ENCODE results near the gene PCNX4.

PCNX4 gene

DNA sequence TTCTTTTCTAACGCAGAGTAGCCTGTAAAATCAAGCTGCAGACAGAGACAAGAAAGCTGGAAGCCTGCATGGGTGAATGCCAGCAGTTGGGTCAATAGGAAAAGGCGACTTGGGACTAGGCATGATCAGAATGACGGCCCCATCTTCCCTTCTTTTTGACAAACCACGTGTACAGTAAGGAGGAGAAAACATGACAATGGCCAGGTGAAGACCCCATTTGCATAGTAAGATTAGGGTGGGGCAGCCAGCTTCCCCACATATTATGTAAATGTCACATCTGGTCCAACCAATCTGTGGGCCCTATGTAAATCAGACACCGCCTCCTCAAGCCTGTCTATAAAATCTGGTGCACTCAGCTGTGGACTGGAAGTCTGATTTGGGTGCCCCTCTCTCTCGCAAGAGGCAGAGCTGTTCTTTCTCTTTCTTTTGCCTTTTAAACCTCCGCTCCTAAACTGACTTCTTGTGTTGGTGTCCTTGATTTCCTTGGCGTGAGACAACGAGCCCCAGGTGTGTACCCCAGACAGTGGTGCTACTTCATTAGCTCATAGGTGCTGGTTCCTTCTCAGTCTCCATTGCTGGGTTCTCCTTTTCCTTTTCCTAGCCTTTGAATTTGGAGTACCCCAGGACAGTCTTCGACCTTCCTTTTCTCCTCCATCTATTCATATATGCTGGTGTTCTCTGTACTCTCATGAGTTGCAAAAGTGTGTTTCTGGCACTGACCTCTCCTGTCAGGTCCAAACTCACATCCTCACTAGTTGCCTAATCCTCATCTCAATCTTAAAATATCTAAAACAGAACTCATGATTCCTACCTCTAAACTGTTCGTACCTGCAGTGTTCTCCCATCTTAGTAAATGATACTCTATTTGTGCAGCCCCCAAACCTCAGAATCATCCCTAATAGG is 82.9 kb downstream of the PCNX4 start:
- TF ChIP-seq, protein P1, sequence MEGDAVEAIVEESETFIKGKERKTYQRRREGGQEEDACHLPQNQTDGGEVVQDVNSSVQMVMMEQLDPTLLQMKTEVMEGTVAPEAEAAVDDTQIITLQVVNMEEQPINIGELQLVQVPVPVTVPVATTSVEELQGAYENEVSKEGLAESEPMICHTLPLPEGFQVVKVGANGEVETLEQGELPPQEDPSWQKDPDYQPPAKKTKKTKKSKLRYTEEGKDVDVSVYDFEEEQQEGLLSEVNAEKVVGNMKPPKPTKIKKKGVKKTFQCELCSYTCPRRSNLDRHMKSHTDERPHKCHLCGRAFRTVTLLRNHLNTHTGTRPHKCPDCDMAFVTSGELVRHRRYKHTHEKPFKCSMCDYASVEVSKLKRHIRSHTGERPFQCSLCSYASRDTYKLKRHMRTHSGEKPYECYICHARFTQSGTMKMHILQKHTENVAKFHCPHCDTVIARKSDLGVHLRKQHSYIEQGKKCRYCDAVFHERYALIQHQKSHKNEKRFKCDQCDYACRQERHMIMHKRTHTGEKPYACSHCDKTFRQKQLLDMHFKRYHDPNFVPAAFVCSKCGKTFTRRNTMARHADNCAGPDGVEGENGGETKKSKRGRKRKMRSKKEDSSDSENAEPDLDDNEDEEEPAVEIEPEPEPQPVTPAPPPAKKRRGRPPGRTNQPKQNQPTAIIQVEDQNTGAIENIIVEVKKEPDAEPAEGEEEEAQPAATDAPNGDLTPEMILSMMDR (IDR thresholded peaks at IDR 0.05; ENCODE audit: borderline replicate concordance, control extremely low read depth, extremely low read depth, insufficient read depth, missing control alignments) = no peak
- in situ Hi-C loops (cut with MboI; ENCODE audit: low sequenced_read_pairs, unreplicated experiment) = loop anchor here (25.0 kb wide), 1 partner anchor 537 kb away; no protein-coding TSS in a partner anchor
- DNase-seq (ENCODE audit: low spot score) = no peak

DNA sequence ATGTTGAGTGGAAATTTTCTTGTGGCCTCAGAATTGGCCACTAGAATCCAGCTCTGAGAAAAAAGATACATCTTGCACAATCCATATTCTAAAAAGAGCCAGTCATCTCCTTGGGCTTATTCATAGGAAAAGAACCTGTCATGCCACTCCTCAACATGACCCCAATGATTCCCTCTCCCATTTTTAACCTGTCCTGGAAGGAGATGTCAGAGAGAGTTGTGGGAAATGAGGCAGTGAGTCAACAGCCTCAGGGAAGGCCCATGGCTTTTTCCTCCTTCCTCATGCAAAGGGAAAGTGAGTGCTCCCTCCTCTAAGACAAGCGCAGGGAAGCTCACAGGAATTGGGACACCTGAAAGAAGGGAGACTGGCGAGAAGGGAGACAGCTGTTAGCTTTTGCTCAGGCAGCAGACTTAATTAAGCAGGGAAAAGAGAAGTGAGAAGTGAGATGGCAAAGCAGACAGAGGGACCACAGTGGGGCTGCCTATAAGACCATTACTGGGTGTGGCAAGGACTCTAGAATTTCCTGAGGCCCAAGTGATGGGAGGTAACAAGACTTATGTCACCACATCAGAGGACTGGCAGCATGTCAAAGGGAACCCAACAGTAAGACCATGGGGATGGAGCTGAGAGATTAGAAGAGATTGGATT is 83.7 kb downstream of the PCNX4 start:
- TF ChIP-seq, protein P1 (IDR thresholded peaks at IDR 0.05; ENCODE audit: borderline replicate concordance, control extremely low read depth, extremely low read depth, insufficient read depth, missing control alignments) = no peak
- no peak for DNase-seq (ENCODE audit: low spot score)
- in situ Hi-C loops (cut with MboI; ENCODE audit: low sequenced_read_pairs, unreplicated experiment) = loop anchor here (25.0 kb wide), 1 partner anchor 538 kb away; no protein-coding TSS in a partner anchor

DNA sequence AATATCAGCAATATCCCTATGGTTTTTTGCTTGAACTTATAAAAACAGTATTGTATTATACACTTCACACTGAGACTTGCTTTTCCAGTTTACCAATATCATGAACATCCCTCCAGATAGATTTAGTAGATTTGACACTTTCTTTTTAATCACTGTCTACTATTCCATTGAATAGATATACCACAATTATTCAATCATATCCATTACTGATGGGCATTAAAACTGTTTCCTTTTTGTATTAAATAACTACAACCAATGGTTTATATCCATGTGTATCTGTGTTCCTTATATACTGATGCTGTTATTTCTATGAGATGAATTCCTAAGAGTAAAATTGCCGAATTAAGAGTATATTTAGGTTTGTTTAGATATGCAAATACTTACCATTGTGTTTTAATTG is 86.4 kb downstream of the PCNX4 start:
- in situ Hi-C loops (cut with MboI; ENCODE audit: low sequenced_read_pairs, unreplicated experiment) = loop anchor here (25.0 kb wide), 1 partner anchor 541 kb away; no protein-coding TSS in a partner anchor

DNA sequence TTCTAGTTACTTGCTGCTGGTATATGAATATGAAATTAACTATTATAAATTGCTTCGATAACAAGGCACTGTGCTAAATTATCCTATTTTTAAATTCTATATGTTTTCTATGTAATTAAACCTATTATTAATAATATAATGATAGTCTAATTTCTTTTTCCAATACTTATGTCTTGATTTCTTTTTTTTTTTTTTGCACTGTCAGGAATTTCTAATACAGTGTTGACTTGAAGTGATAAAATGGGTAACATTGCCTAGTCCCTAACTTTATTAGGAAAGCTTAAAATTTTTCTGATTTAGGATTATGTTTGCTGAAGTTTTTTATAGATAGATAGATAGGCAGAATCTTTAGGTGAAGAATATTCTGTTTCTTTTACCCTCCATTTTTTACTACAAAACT is 87.1 kb downstream of the PCNX4 start:
- DNase-seq (ENCODE audit: low spot score) = no peak
- TF ChIP-seq, protein P1 (IDR thresholded peaks at IDR 0.05; ENCODE audit: borderline replicate concordance, control extremely low read depth, extremely low read depth, insufficient read depth, missing control alignments) = no peak
- in situ Hi-C loops (cut with MboI; ENCODE audit: low sequenced_read_pairs, unreplicated experiment) = loop anchor here (25.0 kb wide), 1 partner anchor 542 kb away; no protein-coding TSS in a partner anchor

More for the DNA sequence above, 86.4 kb downstream of the PCNX4 start:
- no peak for DNase-seq (ENCODE audit: low spot score)
- TF ChIP-seq, protein P1 (IDR thresholded peaks at IDR 0.05; ENCODE audit: borderline replicate concordance, control extremely low read depth, extremely low read depth, insufficient read depth, missing control alignments) = no peak

DNA sequence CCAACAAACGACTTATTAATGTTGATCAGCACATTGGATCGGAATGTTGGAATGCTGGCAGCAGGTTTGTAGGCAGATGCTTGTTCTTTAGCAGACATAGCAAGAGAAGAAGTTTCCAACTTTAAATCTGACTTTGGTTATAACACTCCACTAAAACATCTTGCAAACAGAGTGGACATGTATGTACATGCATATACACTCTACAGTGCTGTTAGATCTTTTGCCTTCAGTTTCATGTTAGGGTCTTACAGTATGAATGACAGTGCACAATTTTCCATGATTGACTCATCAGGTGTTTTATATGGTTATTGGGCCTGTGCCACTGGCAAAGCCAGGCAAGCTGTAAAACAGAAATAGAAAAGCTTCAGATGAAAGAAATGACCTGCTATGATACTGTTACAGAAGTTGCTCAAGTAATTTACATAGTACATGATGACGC is 87.7 kb downstream of the PCNX4 start:
- in situ Hi-C loops (cut with MboI; ENCODE audit: low sequenced_read_pairs, unreplicated experiment) = loop anchor here (25.0 kb wide), 1 partner anchor 542 kb away; no protein-coding TSS in a partner anchor

DNA sequence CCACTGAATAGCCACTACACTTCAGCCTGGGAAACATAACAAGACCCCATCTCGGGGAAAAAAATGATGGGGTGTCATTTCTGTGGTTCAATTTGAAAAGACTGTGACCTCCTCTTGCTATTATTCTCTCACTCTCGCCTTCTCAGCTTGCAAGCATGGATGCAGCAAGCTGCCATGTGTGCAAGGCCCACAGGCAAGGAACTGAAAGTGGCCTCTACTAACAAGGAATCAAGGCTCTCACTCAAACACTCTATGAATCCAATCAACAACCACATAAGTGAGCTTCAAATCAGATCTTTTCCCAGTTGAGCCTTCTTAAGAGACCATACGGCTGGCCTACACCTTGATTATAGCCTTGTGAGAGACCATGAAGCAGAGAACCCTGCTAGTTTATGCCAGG is 91.4 kb downstream of the PCNX4 start:
- TF ChIP-seq, protein P1 (IDR thresholded peaks at IDR 0.05; ENCODE audit: borderline replicate concordance, control extremely low read depth, extremely low read depth, insufficient read depth, missing control alignments) = no peak
- in situ Hi-C loops (cut with MboI; ENCODE audit: low sequenced_read_pairs, unreplicated experiment) = loop anchor here (10.0 to 25.0 kb wide), 3 partner anchors 118 to 546 kb away; no protein-coding TSS in a partner anchor
- no peak for DNase-seq (ENCODE audit: low spot score)

More for the DNA sequence above, 87.7 kb downstream of the PCNX4 start:
- TF ChIP-seq, protein P1 (IDR thresholded peaks at IDR 0.05; ENCODE audit: borderline replicate concordance, control extremely low read depth, extremely low read depth, insufficient read depth, missing control alignments) = no peak
- DNase-seq (ENCODE audit: low spot score) = no peak
